ENCODE results near the gene ATP6V1F. TPM values are rescaled to one million over a fixed set of nuclear protein-coding genes. Genes with fewer than 3 reads are reported as not detected.

ATP6V1F gene
- total and polyA plus RNA-seq, 10 donors, result 78.3 to 285 (median 91.5) TPM

DNA sequence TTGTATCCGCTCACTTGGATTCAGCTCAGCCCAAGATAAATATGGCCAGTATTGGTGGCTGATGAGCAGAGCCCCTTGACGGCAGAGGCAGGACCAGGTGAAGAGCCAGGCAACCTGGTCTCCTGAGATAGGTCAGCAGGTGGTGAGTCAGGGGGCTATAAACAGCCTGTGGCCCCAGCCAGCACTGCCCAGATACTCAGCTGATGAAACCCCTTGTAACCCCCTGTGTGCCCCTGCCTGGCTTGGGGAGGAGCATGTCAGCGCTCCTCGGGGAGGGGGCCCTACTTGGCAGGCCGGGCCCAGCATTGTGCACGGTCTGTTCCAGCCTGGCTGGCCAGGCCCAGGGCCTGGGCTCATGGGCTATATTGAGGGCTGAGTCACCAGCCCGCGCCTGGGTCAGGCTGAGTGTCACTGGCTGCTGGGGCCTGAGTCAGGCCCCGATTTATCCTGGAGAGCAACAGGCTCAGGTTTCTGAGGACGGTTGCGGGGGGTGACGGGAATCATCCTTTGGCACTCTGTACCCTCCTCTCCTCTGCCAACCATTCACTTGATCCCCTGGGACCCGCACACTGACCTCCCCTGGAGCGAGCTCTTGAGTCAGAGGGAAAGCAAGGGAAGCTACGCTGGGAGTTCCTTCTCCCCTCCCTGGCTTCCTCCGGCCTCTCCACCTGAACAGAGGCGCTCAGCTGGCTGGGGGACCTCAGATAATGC is 35.3 kb upstream of the ATP6V1F start:
- Histone ChIP-seq H3K27me3 (replicated peaks in 1 of 7) (peaks cover 4 to 69% (median 44%) of the 10 kb centered on the region in 7 donors), H3K27ac (no peak overlapping the region), H3K9me3 (no peaks in the 10 kb centered on the region), H3K4me1 (peaks cover 16 to 33% (median 28%) of the 10 kb centered on the region in 6 donors), H3K36me3 (no peaks in the 10 kb centered on the region), H3K4me3 (no peak overlapping the region)
- no peak for TF ChIP-seq POLR2A (IDR thresholded peaks at IDR 0.05)
- TF ChIP-seq, protein P1, sequence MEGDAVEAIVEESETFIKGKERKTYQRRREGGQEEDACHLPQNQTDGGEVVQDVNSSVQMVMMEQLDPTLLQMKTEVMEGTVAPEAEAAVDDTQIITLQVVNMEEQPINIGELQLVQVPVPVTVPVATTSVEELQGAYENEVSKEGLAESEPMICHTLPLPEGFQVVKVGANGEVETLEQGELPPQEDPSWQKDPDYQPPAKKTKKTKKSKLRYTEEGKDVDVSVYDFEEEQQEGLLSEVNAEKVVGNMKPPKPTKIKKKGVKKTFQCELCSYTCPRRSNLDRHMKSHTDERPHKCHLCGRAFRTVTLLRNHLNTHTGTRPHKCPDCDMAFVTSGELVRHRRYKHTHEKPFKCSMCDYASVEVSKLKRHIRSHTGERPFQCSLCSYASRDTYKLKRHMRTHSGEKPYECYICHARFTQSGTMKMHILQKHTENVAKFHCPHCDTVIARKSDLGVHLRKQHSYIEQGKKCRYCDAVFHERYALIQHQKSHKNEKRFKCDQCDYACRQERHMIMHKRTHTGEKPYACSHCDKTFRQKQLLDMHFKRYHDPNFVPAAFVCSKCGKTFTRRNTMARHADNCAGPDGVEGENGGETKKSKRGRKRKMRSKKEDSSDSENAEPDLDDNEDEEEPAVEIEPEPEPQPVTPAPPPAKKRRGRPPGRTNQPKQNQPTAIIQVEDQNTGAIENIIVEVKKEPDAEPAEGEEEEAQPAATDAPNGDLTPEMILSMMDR (IDR thresholded peaks at IDR 0.05 in 8 of 11, conservative IDR thresholded peaks at IDR 0.05 in 3 of 11), result no peak
- no peak for TF ChIP-seq POLR2AphosphoS5 (IDR thresholded peaks at IDR 0.05)
- intact Hi-C loops (cut with DNase I; ENCODE audit: low total_unique reads), result no loop called here
- no peak for DNase-seq
- 92 to 97% (median 94%) methylated on average over 13 to 17 of the region's 17 CpGs for WGBS, 5 donors

GRCh38 chr7:128827971-128828711 is 34.5 kb upstream of the ATP6V1F start:
- Histone ChIP-seq H3K27ac (no peak overlapping the region), H3K36me3 (no peaks in the 10 kb centered on the region), H3K4me3 (no peak overlapping the region), H3K27me3 (replicated peaks in 1 of 7) (peaks cover 4 to 76% (median 47%) of the 10 kb centered on the region in 7 donors), H3K9me3 (no peaks in the 10 kb centered on the region), H3K4me1 (peaks cover 16 to 39% (median 29%) of the 10 kb centered on the region in 6 donors)
- DNase-seq, result no peak
- TF ChIP-seq POLR2AphosphoS5 (IDR thresholded peaks at IDR 0.05), result no peak
- TF ChIP-seq POLR2A (IDR thresholded peaks at IDR 0.05), result no peak
- TF ChIP-seq, protein P1 (IDR thresholded peaks at IDR 0.05 in 8 of 11, conservative IDR thresholded peaks at IDR 0.05 in 3 of 11), result no peak
- intact Hi-C loops (cut with DNase I; ENCODE audit: low total_unique reads), result no loop called here
- 80 to 93% (median 88%) methylated on average over 10 of the region's 10 CpGs for WGBS, 5 donors

- WGBS, 5 donors, result 3 to 34% (median 21%) methylated on average over 7 to 13 of the region's 13 CpGs
- DNase-seq, result no peak
- peaks cover 16 to 40% (median 29%) of the 10 kb centered on the region in 6 donors for H3K4me1 ChIP-seq
- no peaks in the 10 kb centered on the region for H3K9me3 ChIP-seq
- H3K36me3 ChIP-seq, result no peaks in the 10 kb centered on the region
- H3K27me3 ChIP-seq (replicated peaks in 1 of 7), result peaks cover 4 to 80% (median 48%) of the 10 kb centered on the region in 7 donors
- intact Hi-C loops (cut with DNase I; ENCODE audit: low total_unique reads), result no loop called here
- no peak overlapping the region for H3K27ac ChIP-seq
- H3K4me3 ChIP-seq, result peak overlapping the region in 4 of 8 donors; percentile 41 to 69 (median 46)
- TF ChIP-seq POLR2A (IDR thresholded peaks at IDR 0.05) (no peak), POLR2AphosphoS5 (IDR thresholded peaks at IDR 0.05) (no peak)
- TF ChIP-seq, protein P1 (IDR thresholded peaks at IDR 0.05 in 8 of 11, conservative IDR thresholded peaks at IDR 0.05 in 3 of 11), result no peak
These were observed 33.1 kb upstream of the ATP6V1F start for GRCh38 chr7:128829391-128830166.

Data from spleen (tissue), 11 donors.